Fibroblast of pulmonary artery (primary cell): ENCODE measurements around the gene MYH7B.

Source experiments
- DNase-seq: peaks from one replicate; pipeline ENCODE4 v3.0.0-alpha.2; 2010; ENCODE audit warnings: low read depth
- H3K4me3 ChIP-seq: replicated peaks from 2 replicates; pipeline ENCODE4 v1.5.1; 2011; ENCODE audit warnings: low read depth, mild to moderate bottlenecking, control low read depth, low read length, moderate library complexity
- CTCF ChIP-seq: IDR thresholded peaks from 2 replicates; pipeline ENCODE4 v1.5.1; 2011; ENCODE audit warnings: mild to moderate bottlenecking, control low read depth, low read length, inconsistent platforms; ENCODE audit errors: missing control alignments

MYH7B gene

GRCh38 chr20:34965051-34965450 lies 9.4 kb downstream of the MYH7B start:
- no peak for DNase-seq
- no peak for TF ChIP-seq CTCF
- no peak overlapping the region for H3K4me3 ChIP-seq

GRCh38 chr20:34967421-34967820 lies 11.8 kb downstream of the MYH7B start:
- no peak overlapping the region for H3K4me3 ChIP-seq
- TF ChIP-seq CTCF = no peak
- no peak for DNase-seq

- TF ChIP-seq CTCF = no peak
- no peak overlapping the region for H3K4me3 ChIP-seq
- DNase-seq = no peak
These were observed 12.5 kb downstream of the MYH7B start for GRCh38 chr20:34968042-34968775.

GRCh38 chr20:34970193-34970840 lies 14.6 kb downstream of the MYH7B start:
- no peak overlapping the region for H3K4me3 ChIP-seq
- TF ChIP-seq CTCF = no peak
- no peak for DNase-seq

GRCh38 chr20:34970846-34971560 lies 15.3 kb downstream of the MYH7B start:
- TF ChIP-seq CTCF = no peak
- H3K4me3 ChIP-seq = no peak overlapping the region
- no peak for DNase-seq

- DNase-seq = no peak
- no peak for TF ChIP-seq CTCF
- no peak overlapping the region for H3K4me3 ChIP-seq
These were observed 16.0 kb downstream of the MYH7B start for GRCh38 chr20:34971561-34972235.
